Breast epithelium (tissue), 4 donors: ENCODE data around the gene CNGB1. TPM values are rescaled to one million over a fixed set of nuclear protein-coding genes. Genes with fewer than 3 reads are reported as not detected.

ENCODE experiments used
- DNase-seq, 2 donors: peaks; one replicate each; pipeline ENCODE4 v3.0.0-alpha.2; 2019; ENCODE audit warnings: low spot score in 2 of 2
- H3K27ac ChIP-seq, 2 donors: fragments of 200-600 bp; sonication (generic) in 1 of 2; one replicate each; pipeline ENCODE4 v1.5.1; 2016 to 2019; ENCODE audit warnings: mild to moderate bottlenecking in 1 of 2
- H3K27me3 ChIP-seq, 2 donors: fragments of 200-600 bp; sonication (generic) in 1 of 2; one replicate each; pipeline versions ENCODE4 v1.5.1 to v1.6.0; 2017 to 2019; ENCODE audit warnings: control low read depth in 1 of 2, mild to moderate bottlenecking in 1 of 2
- H3K36me3 ChIP-seq: fragments of 200-600 bp; one replicate; pipeline ENCODE4 v1.5.1; 2019
- H3K4me1 ChIP-seq, 2 donors: fragments of 200-600 bp; sonication (generic); one replicate each; pipeline ENCODE4 v1.5.1; 2016 to 2019; ENCODE audit warnings: control low read depth in 1 of 2
- H3K4me3 ChIP-seq, 3 donors: fragments of 200-600 bp; sonication (generic); 1 replicate in 2 of 3; 2 replicates in 1 of 3; pipeline ENCODE4 v1.5.1; 2016 to 2019; ENCODE audit warnings: mild to moderate bottlenecking in 3 of 3, moderate library complexity in 2 of 3
- H3K9me3 ChIP-seq, 2 donors: fragments of 200-600 bp; sonication (generic) in 1 of 2; one replicate each; pipeline ENCODE4 v1.5.1; 2016 to 2019; ENCODE audit warnings: control low read depth in 1 of 2
- POLR2A ChIP-seq: fragments of 450-650 bp; IDR thresholded peaks from one replicate; pipeline ENCODE4 v1.6.1; 2016; ENCODE audit warnings: antibody characterized with exemption, mild to moderate bottlenecking, moderate library complexity
- POLR2AphosphoS5 ChIP-seq, 3 donors: sonication (generic); formaldehyde crosslinking; IDR thresholded peaks; one replicate each; pipeline ENCODE4 v1.6.1; 2017; ENCODE audit warnings: antibody characterized with exemption in 3 of 3
- intact Hi-C: fragments of 100-400 bp; cut with DNase I; formaldehyde crosslinking; loops from one replicate; pipeline ENCODE4 v1.15.1; 2023; ENCODE audit warnings: low total_unique reads
- total RNA-seq, 3 donors: library from RNA; depleted of rRNA; stranded (reverse); fragments of >200 nt; gene quantifications; one replicate each; pipeline ENCODE4 v1.1.0, GENCODE V29; 2016
- TF ChIP-seq, protein P1 (sequence below), 3 donors: fragments of 450-650 bp; IDR thresholded peaks; one replicate each; pipeline ENCODE4 v1.5.1; 2016 to 2017; ENCODE audit warnings: antibody characterized with exemption in 3 of 3, mild to moderate bottlenecking in 3 of 3, moderate library complexity in 3 of 3

The CNGB1 gene
- total RNA-seq, 3 donors from 2014 or later, result not detected

DNA sequence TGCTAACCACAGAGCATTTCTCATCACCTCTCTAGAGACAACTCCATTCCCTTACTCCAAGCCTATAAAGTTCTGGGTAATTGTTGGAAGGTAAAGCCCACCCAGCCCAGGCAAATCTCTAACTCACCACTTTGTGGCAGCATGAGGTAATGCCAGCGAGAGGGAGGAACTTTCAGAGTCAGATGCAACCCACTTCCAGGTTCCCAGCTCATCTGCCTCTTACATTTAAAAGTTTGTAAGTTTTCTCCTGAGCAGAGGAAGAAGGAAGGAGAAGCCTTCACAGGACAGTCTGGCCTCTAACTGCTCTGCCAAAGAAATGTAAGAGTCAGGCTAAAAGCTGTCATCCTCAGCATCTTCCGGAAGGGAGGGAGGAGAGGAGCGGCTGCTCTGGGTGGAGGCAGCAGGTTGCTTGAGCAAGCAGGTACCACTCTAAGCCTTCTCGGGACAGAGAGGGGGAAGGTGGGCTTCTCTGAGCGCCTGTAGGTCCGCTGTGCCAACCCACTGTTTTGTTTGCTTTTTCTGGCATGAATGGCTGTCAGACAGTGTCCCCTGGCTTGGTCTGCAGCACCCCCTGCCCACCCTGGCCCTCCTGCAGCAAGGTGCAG, 28.5 kb upstream of the CNGB1 start:
- H3K27ac ChIP-seq, result peak overlapping the region; percentile 83 to 87

DNA sequence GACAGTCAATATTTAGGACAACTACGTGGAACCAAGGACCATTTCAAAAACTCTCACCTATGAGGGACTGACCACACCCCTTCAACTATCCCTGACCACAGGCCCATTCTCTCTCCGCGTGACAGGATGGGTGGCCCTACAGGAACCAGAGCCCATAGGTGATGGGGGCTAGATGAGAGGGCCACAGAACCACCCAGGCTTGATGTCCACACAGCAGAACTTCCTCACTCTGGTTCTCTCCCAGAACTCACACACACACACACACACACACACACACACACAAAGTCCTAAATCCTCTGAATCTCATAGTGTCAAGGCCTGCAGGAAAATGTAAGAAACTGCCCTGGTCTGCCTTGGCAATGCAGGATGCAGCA, 28.1 kb upstream of the CNGB1 start:
- Histone ChIP-seq H3K4me1 (no peaks in the 10 kb centered on the region), H3K36me3 (peaks cover 5% of the 10 kb centered on the region)

More for the DNA sequence above, 28.5 kb upstream of the CNGB1 start:
- no peak for DNase-seq
- intact Hi-C loops, result no loop called here
- Histone ChIP-seq H3K36me3 (peaks cover 5% of the 10 kb centered on the region), H3K9me3 (no peaks in the 10 kb centered on the region), H3K4me3 (peak overlapping the region; percentile 59 to 77 (median 74)), H3K27me3 (no peaks in the 10 kb centered on the region), H3K4me1 (no peaks in the 10 kb centered on the region)
- TF ChIP-seq POLR2AphosphoS5 (IDR thresholded peaks at IDR 0.05), result no peak
- TF ChIP-seq, protein P1, sequence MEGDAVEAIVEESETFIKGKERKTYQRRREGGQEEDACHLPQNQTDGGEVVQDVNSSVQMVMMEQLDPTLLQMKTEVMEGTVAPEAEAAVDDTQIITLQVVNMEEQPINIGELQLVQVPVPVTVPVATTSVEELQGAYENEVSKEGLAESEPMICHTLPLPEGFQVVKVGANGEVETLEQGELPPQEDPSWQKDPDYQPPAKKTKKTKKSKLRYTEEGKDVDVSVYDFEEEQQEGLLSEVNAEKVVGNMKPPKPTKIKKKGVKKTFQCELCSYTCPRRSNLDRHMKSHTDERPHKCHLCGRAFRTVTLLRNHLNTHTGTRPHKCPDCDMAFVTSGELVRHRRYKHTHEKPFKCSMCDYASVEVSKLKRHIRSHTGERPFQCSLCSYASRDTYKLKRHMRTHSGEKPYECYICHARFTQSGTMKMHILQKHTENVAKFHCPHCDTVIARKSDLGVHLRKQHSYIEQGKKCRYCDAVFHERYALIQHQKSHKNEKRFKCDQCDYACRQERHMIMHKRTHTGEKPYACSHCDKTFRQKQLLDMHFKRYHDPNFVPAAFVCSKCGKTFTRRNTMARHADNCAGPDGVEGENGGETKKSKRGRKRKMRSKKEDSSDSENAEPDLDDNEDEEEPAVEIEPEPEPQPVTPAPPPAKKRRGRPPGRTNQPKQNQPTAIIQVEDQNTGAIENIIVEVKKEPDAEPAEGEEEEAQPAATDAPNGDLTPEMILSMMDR (IDR thresholded peaks at IDR 0.05), result no peak

DNA sequence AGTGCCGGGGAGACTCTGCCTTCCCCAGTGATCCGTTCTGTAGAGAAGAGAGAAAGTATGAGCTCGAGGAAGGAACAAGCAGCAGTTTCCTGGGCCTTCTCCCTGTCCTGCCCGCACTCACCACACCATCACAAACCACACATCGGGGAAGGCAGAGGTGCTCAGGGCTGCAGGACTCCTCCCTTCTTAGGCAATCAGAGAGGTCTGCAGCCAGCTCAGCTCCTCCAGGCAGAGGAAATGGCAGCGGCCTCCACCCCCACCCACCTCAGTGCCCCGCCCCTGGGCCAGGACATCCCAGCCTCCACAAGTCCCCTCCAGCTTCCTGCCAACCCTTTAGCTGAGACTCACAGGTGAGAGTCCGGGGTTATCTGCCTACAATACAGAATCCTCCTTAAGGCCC, 27.6 kb upstream of the CNGB1 start:
- no peaks in the 10 kb centered on the region for H3K27me3 ChIP-seq
- H3K4me3 ChIP-seq, result no peak overlapping the region
- intact Hi-C loops, result no loop called here
- no peak for DNase-seq
- peak overlapping the region; percentile 45 to 58 for H3K27ac ChIP-seq
- peaks cover 5% of the 10 kb centered on the region for H3K36me3 ChIP-seq
- no peak for TF ChIP-seq POLR2A
- no peak for TF ChIP-seq POLR2AphosphoS5 (IDR thresholded peaks at IDR 0.05)
- TF ChIP-seq, protein P1 (IDR thresholded peaks at IDR 0.05), result no peak
- no peaks in the 10 kb centered on the region for H3K4me1 ChIP-seq
- H3K9me3 ChIP-seq, result no peaks in the 10 kb centered on the region

More for the DNA sequence above, 28.1 kb upstream of the CNGB1 start:
- TF ChIP-seq POLR2AphosphoS5 (IDR thresholded peaks at IDR 0.05), result no peak
- TF ChIP-seq, protein P1 (IDR thresholded peaks at IDR 0.05), result no peak
- TF ChIP-seq POLR2A, result no peak
- no peaks in the 10 kb centered on the region for H3K9me3 ChIP-seq
- intact Hi-C loops, result no loop called here
- H3K4me3 ChIP-seq, result peak overlapping the region in 2 of 3 donors; percentile 74 to 77
- DNase-seq, result no peak
- H3K27me3 ChIP-seq, result no peaks in the 10 kb centered on the region
- peak overlapping the region in 1 of 2 donors; percentile 45 for H3K27ac ChIP-seq

DNA sequence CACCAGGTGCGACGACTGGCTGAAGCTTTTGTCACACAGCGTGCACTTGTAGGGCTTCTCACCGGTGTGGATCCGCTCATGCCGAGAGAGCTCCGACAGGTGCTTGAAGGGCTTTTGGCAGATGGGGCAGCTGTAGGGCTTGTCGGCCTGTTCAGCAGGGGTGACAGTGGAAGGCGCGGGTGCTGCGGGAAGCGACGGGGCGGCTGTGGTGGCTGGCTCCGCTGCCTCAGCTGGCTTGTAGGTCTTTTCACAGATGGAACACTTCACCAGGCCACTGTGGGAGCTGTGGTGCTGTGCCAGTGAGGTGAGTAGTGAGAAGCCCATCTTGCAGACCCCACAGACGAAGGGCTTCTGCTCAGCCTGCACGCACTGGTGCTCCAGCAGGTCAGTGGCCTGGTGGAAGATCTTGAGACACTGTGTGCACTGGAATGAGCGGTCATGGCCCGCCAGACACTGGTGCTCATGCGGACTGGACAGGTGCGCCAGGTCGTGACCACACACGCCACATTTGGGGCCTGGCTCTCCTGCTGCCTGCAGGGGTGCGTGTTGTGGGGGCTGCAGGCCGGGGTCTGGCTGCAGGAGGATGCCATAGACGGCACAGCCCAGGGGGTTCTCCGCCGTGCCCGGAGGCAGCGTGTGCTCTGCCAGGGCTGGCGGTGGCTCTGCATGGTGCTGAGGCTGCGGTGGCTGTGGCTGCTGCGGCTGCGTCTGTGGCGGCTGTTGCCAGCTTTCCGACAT, 26.8 kb upstream of the CNGB1 start:
- TF ChIP-seq POLR2A (no peak), POLR2AphosphoS5 (IDR thresholded peaks at IDR 0.05) (no peak)
- TF ChIP-seq, protein P1 (IDR thresholded peaks at IDR 0.05), result no peak
- Histone ChIP-seq H3K4me1 (peaks cover 0 to 6% of the 10 kb centered on the region in 2 donors), H3K4me3 (no peak overlapping the region), H3K36me3 (peaks cover 5% of the 10 kb centered on the region), H3K27me3 (no peaks in the 10 kb centered on the region), H3K27ac (peak overlapping the region; percentile 45 to 58), H3K9me3 (no peaks in the 10 kb centered on the region)
- intact Hi-C loops, result no loop called here
- no peak for DNase-seq

DNA sequence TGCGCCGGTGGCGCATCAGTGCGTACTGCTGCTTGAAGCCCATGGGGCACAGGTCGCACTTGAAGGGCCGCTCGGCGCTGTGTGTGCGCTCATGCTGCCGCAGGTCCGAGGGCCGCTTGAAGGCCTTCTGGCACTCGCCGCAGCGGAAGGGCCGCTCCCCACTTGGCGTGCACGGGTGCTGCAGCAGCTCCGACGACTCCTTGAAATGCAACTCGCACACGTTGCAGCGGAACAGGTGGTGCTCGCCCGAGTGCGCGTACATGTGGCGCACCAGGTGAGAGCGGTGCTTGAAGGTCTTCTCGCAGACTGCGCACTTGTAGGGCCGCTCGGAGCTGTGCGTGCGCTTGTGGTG, 26.2 kb upstream of the CNGB1 start:
- no peak overlapping the region for H3K27ac ChIP-seq
- peaks cover 0 to 6% of the 10 kb centered on the region in 2 donors for H3K4me1 ChIP-seq
- intact Hi-C loops, result no loop called here
- no peak overlapping the region for H3K4me3 ChIP-seq
- DNase-seq, result no peak
- H3K36me3 ChIP-seq, result peaks cover 5% of the 10 kb centered on the region
- no peaks in the 10 kb centered on the region for H3K27me3 ChIP-seq
- TF ChIP-seq POLR2AphosphoS5 (IDR thresholded peaks at IDR 0.05) (no peak), POLR2A (no peak)
- TF ChIP-seq, protein P1 (IDR thresholded peaks at IDR 0.05), result no peak
- H3K9me3 ChIP-seq, result no peaks in the 10 kb centered on the region
